Measurements from ENCODE around the gene RC3H1. TPM values are rescaled to one million over a fixed set of nuclear protein-coding genes. Genes with fewer than 3 reads are reported as not detected.

The RC3H1 gene
- total RNA-seq, 1 donor, result 30.7 TPM

GRCh38 chr1:173889885-173890284, 132.3 kb downstream of the RC3H1 start:
- no peak for DNase-seq (ENCODE audit: low read depth)
- TF ChIP-seq, protein P1, sequence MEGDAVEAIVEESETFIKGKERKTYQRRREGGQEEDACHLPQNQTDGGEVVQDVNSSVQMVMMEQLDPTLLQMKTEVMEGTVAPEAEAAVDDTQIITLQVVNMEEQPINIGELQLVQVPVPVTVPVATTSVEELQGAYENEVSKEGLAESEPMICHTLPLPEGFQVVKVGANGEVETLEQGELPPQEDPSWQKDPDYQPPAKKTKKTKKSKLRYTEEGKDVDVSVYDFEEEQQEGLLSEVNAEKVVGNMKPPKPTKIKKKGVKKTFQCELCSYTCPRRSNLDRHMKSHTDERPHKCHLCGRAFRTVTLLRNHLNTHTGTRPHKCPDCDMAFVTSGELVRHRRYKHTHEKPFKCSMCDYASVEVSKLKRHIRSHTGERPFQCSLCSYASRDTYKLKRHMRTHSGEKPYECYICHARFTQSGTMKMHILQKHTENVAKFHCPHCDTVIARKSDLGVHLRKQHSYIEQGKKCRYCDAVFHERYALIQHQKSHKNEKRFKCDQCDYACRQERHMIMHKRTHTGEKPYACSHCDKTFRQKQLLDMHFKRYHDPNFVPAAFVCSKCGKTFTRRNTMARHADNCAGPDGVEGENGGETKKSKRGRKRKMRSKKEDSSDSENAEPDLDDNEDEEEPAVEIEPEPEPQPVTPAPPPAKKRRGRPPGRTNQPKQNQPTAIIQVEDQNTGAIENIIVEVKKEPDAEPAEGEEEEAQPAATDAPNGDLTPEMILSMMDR (IDR thresholded peaks at IDR 0.05; ENCODE audit: insufficient read depth, low read depth, low read length), result no peak
- no peak overlapping the region for H3K4me3 ChIP-seq (ENCODE audit: low read depth, low read length)

DNA sequence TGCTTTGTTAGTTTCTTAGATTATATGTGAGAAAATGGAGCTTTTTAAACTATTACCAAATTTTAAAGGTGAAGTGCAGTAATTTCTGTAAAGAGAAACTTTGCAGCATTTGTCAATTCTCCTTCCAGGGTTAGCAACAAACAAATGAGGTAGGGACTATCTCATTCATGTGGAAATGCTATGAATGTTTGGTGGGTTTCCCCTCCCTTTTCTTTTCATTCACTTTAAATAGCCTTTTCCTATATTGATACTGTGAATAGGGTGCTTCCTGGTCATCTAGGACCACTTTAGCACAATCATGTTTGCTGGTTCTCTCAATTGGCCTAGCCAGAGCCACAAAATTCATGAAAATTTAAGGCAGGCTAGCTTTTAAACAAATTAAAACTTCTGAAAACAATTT, 133.4 kb downstream of the RC3H1 start:
- no peak overlapping the region for H3K4me3 ChIP-seq (ENCODE audit: low read depth, low read length)
- DNase-seq (ENCODE audit: low read depth), result no peak
- TF ChIP-seq, protein P1 (IDR thresholded peaks at IDR 0.05; ENCODE audit: insufficient read depth, low read depth, low read length), result no peak

- TF ChIP-seq, protein P1 (IDR thresholded peaks at IDR 0.05; ENCODE audit: insufficient read depth, low read depth, low read length), result no peak
- DNase-seq (ENCODE audit: low read depth), result no peak
- no peak overlapping the region for H3K4me3 ChIP-seq (ENCODE audit: low read depth, low read length)
Measured at GRCh38 chr1:173887627-173888026, 134.5 kb downstream of the RC3H1 start.

DNA sequence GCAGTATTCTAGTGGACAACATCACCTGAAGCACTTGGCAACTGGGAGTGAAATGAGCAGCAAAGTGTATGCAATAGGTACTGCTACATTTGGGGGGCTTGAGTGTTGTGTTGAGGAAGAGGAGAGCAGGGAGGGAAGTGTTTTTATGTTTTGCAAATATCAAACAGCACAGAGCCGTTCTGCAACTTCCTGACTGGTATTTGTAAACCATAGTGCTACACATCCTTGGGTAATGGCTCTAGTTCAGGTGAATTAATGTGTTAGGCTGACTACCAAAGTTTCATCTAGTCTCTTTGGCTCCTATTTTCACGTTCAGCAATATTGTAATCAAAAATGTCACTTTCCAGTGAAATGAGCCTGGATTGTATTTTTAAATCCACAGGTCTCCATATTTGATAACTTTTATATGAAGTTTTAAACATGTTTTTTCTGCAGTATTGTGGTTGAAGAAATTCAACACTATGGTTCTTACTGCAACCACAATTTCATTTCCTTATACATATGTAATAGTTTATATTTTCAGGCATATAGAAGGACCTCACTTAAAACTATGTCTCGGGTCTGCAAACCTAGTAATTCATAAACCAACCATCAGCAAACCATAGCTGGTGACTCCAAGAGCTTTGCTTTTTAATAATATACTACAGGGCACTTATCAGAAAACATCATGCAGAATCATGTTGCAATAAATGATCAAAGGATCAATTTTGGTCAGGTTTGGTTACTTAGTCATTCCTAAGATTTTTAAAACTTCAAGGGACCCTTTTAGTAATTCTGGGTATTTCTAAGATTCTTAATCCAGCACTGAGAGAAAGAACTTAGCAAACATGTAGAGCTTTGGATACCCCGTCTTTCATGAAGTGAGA, 135.2 kb downstream of the RC3H1 start:
- no peak overlapping the region for H3K4me3 ChIP-seq (ENCODE audit: low read depth, low read length)
- no peak for DNase-seq (ENCODE audit: low read depth)
- TF ChIP-seq, protein P1 (IDR thresholded peaks at IDR 0.05; ENCODE audit: insufficient read depth, low read depth, low read length), result no peak

DNA sequence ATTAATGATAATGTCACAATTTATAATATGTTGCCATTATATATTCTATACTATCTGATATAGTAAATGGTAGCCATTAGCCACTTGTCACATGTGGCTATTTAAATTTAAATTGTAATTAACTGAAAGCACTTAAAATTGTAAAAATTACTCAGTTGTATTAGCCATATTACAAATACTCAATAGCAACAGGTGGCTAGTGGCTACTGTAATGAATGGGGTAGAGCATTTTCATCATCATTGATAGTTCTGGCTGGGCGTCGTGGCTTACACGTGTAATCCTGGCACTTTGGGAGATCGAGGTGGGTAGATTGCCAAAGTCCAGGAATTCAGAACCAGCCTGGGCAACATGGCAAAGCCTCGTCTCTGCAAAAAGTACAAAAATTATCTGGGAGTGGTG, 137.5 kb downstream of the RC3H1 start:
- no peak for DNase-seq (ENCODE audit: low read depth)
- TF ChIP-seq, protein P1 (IDR thresholded peaks at IDR 0.05; ENCODE audit: insufficient read depth, low read depth, low read length), result no peak

More for the DNA sequence above, 137.5 kb downstream of the RC3H1 start:
- H3K4me3 ChIP-seq (ENCODE audit: low read depth, low read length), result no peak overlapping the region

Small RNAs within 50 kb of the gene (small RNA-seq; reads per million reads assigned to genes)
- not detected for gene RNA5SP67
- gene RNA5SP68, result 0.28 reads per million

Other genes with a start within 250 kb of the RC3H1 start
- gene DARS2, start 197.7 kb downstream of the RC3H1 start, total RNA-seq, result 20.6 and 31.5 TPM in 2 replicates
- 11.6 and 26.3 TPM in 2 replicates for gene CENPL, start 197.5 kb downstream of the RC3H1 start, total RNA-seq
- 277 and 367 TPM in 2 replicates for gene GAS5, start 154.4 kb downstream of the RC3H1 start, total RNA-seq
- gene ZBTB37, start 154.0 kb downstream of the RC3H1 start, total RNA-seq, result 5.5 and 7.3 TPM in 2 replicates
- gene SERPINC1, start 105.0 kb downstream of the RC3H1 start, total RNA-seq, result not detected in 2 replicates
- gene RABGAP1L, start 137.2 kb upstream of the RC3H1 start, total RNA-seq, result 27.7 and 29.8 TPM in 2 replicates

Data from fibroblast of villous mesenchyme (primary cell).